GM18870 (cell line): Measurements from ENCODE around the gene BTBD19.
"Not testable (repeated sequence)": the region's sequence is repeated elsewhere in the genome, so short reads cannot be mapped to it uniquely, and the experiment has no call there.

Source experiments
- ATAC-seq: cut with Tn5 transposase; IDR thresholded peaks from one replicate; pipeline ENCODE4 v1.9.1; 2021; ENCODE audit warnings: moderate library complexity; ENCODE audit not compliant: unreplicated experiment

Gene BTBD19, protein sequence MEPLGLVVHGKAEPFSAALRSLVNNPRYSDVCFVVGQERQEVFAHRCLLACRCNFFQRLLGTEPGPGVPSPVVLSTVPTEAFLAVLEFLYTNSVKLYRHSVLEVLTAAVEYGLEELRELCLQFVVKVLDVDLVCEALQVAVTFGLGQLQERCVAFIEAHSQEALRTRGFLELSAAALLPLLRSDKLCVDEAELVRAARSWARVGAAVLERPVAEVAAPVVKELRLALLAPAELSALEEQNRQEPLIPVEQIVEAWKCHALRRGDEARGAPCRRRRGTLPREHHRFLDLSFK

DNA sequence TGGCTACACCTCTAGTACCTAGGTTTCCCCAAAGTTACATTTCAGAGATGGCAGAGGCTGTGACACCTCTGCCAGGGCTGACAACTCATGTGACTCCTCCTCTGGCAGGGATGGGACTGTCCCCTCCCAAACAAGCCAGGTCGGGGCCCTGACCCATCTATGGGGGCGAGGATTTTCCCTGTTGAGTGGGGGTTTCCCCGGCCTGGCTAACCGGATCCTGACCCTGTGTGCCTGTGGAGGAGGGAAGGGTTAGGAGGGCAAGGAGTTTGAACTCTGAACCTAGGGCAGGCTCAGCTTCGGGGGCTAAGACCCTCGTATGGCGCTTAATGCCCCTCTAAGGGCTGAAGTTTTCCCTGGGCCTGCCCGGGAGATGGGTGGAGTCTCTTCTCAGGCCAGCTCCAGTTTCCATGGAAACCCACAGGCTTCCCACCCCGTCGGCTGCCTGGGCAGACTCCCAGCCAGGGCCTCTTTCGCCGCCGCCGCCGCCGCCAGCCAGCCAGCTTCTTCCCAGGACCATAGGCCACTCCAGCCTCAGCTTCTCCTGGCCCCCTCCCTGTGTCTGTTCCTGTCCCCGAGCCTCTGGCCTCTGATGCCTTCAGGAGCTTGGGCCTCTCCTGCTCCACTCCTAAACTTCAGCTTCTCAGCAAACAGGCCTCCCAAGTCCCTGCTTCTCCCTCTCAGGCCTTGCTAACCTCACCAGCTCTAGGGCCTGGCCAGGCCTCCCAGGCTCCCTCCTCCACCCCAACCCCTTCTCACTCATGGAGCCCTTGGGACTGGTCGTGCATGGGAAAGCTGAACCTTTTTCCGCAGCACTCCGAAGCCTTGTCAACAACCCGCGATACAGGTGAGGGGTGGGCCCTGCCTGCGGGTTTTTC, at the start of gene BTBD19:
TSS of gene BTBD19 (plus strand) at position 461 of the 875 bp plus-strand sequence. CDS start at position 759, 298 bp downstream.
- peak; percentile 24 for ATAC-seq

DNA sequence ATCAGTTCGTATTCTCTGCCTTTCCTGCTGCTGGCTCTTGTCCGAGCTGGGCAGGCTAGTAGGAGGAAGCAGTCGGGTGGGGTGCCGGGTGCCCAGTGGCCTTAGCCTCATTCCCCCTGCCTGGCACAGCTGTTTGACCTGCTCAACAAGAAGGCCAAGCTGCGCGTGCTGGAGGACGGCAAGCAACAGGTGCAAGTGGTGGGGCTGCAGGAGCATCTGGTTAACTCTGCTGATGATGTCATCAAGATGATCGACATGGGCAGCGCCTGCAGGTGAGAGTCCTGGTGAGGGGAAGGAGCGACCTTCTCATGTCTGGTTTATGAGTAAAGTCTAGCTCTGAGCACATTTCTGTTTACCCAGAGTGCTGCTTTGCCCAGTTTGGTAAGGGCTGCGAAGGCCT, 49.2 kb upstream of the BTBD19 start:
- no peak for ATAC-seq

DNA sequence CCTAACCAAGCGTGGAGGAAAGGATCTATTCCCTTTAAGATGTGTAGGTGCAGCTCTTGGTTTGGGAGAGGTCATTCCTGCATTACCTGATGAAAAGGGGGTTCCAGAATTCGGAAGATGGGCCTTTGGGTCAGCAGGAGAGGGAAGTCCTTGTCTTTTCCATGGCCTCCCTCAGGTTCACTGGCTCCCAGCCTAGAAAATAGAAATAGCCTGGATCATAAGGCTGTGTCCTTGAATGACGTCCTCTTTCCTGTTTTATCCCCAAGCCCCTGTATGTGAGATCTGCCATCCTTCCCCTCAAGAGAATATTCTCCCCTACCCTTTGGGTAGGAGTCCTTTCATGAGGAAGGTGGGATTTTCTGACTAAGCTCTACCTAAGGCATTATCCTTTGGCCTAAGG, 47.4 kb upstream of the BTBD19 start:
- ATAC-seq: no peak

DNA sequence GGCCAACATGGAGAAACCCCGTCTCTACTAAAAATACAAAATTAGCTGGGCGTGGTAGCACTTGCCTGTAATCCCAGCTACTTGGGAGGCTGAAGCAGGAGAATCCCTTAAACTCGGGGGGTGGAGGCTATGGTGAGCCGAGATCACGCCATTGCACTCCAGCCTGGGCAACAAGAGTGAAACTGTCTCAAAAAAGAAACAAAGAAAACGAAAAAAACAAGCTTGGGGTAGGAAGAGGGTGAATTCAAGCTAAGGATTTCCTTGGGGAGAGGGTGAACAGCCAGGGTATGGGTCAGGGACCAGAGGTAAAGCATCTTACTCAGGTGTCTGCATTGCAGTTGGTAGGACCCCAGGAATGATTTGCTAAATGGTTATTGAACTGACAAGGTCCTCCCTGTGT, 41.9 kb upstream of the BTBD19 start:
- ATAC-seq: not testable (repeated sequence)

DNA sequence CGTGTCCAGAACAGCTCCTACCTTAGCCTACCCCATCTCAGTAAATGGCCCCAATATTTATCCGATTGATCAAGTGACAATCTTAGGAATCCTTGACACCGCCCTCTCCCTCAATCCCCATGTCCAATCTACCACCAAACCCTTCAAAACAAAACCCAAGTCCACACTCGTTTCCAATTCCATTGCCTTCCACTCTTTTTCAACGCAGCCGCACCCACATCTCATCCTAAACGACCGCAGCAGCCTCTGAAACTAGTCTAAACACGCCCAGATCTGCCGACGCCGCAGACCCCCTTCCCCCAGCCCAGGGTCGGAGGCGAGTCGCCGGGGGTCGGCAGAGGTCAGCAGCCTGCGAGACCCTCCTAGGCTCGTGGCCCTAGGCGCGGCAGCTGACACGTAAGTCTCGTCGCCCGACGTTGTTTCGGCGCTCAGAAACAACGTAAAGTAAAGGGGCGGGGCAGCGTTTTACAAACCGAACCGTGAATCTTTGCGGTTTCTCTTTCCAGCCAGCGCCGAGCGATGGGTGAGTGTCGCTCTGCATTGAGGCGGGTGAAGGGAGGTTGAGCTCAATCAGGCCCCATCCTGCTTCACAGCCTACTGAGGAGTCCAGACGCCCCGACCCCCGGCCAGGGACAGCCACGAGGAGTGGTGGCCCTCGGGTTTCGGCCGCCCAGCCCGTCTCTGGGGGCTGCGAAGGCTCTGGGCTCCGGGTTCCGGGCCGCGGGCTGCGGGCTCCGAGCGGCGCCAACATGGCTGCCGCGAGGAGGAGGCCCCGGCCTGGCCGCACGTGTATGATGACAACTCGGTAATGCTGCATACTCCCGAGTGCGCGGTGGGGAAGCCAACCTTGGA, 33.0 kb upstream of the BTBD19 start, which contains the start of gene RPS8:
TSS of gene RPS8 (plus strand) at position 463 of the 852 bp plus-strand sequence. CDS start at position 520, 57 bp downstream.
- ATAC-seq: peak; percentile 70

DNA sequence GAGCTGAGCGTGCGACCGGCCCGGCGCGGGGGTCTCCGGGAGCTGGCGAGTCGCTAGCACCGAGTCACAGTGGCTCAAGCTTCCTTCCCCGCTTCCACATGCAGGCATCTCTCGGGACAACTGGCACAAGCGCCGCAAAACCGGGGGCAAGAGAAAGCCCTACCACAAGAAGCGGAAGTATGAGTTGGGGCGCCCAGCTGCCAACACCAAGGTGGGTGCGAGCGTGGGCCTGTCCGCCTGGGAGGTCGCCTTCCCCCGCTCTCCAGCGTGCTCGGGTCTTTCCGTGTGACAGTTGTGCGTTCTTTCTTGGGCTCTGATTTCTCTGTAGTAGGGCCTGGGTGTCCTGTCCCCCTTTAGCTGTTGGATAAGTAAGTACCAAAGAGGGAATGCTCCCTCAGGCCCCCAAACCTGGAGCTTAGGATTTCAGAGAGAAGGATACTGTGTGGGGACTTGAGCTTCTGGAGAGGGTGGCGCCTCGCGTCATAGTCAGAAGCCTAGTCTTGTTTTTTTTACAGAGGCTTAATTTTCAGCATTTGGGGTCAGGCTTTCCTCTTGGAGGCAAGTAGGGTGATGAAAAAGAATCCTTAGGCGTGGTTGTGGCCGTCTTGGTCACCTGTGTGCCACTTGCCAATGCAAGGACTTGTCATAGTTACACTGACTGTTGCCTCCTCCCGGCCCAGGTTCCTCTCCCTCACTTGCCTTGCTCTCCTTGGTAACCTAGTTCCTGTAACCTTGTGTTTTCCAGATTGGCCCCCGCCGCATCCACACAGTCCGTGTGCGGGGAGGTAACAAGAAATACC, 32.2 kb upstream of the BTBD19 start:
- peak; percentile 20 for ATAC-seq

DNA sequence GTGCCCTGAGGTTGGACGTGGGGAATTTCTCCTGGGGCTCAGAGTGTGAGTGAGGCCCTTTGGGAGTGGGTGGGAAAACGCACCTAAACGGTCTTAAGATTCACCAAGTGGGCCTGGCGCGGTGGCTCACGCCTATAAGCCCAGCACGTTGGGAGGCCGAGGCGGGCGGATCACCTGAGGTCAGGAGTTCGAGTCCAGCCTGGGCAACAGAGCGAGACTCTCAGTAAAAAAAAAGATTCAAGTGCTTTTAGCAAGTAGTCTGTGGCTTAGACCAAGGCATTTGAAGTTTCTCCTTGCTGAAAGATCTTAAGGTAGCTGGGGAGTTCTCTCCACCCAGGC, 31.6 kb upstream of the BTBD19 start:
- ATAC-seq: no peak

DNA sequence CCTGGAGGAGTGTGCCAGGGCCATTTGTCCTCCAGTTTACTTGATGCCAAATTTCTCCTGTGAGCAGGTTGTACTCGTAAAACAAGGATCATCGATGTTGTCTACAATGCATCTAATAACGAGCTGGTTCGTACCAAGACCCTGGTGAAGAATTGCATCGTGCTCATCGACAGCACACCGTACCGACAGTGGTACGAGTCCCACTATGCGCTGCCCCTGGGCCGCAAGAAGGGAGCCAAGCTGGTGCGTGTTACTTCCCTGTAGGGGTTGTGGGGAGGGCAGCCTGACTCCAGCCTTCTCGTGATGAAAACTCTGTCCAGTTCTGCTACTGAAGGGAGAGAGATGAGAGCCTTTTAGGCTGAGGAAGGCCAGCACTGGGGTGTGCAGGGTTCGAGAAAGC, 30.8 kb upstream of the BTBD19 start:
- no peak for ATAC-seq

DNA sequence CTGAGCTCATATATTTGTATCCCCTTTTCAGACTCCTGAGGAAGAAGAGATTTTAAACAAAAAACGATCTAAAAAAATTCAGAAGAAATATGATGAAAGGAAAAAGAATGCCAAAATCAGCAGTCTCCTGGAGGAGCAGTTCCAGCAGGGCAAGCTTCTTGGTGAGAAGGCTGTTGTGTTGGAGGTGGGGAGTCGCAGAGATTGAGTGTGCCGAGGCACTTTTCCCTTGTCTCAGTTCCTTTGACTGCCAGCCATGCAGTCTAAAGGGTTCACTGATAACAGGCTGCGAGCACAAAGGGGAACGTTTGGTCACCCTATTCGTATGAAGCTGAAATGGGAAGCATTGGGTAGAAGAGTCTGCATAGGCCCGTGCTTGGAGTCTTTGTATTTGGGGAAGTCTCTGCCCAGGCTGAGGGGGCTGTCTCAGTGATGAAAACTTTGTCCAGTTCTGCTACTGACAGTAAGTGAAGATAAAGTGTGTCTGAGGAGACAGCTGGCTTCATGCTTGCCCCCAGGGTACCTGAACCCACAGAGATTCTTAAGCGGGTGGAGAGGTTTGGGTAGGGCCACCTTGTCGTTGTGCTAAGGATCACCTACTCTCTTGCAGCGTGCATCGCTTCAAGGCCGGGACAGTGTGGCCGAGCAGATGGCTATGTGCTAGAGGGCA, 30.2 kb upstream of the BTBD19 start:
- ATAC-seq: no peak

DNA sequence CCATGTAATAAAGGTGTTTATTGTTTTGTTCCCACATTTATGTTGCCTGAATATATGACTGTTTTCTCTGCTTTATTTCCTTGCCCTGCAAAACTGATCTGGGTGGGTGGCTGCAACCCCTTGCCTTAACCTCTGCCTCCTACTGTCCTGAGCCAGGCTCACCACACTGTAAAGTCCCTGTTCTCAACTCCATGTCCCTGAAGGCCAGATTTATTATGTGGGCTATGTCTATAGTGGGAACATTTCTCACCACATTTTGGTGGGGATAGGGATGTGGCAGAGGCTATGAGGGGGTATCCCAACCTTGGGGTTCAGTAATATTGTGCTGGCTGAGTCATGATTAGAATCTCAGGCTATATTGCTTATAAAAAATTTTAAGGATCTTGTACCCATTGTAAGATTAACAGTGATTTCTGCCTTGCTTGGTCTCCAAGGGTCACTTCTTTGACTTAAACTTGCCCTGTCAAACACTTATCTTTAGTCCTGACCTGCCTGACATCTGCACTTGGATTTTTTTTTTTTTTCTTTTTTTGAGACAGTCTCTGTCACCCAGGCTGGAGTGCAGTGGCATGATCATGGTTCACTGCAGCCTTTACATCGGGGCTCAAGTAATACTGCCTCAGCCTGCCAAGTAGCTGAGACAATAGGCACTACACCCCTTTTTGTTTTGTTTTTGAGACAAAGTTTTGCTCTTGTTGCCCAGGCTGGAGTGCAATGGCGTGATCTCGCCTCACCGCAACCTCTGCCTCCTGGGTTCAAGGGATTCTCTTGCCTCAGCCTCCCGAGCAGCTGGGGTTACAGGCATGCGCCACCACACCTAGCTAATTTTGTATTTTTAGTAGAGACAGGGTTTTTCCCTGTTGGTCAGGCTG, 29.4 kb upstream of the BTBD19 start:
- no peak for ATAC-seq

DNA sequence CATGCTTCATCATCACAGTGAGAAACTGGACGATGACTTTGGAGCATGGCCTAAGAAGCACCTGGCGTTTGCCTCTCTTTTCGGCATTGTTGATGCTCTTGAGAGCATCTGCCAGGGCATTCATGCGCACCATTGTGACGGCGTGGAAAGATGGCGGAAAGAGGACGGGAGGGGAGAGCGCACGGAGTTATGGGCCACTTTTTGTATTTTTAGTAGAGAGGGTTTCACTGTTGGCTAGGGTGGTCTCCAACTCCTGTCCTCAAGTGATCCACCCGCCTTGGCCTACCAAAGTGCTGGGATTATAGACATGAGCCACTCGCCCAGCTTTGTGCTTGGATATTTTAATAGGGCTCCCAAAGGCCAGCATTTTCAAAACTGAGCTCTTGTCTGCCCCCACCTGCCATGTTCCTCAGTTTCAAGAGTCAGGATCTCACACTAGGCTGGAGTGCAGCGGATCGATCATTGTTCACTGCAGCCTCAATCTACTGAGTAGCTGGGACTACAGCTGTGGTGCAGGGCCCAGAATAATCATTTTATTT, 27.7 kb upstream of the BTBD19 start:
- ATAC-seq: no peak

DNA sequence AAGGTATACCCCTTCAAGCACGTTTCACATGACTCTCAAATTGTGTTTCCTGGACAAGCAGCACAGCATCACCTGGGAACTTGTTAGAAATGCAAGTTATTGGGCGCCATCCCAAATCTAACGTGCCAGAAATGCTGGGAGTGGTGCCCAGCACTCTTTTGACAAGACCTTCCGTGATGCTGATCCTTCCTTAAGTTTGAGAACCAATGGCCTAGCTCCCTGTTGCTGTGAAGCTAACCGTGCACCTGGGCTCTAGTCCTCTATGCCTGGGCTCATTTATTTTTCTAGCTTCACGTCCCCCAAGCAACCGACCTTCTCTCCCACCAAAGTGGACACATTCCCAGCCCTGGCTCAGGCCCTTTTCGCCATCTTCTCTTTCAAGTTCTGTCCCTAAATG, 24.6 kb upstream of the BTBD19 start:
- no peak for ATAC-seq

DNA sequence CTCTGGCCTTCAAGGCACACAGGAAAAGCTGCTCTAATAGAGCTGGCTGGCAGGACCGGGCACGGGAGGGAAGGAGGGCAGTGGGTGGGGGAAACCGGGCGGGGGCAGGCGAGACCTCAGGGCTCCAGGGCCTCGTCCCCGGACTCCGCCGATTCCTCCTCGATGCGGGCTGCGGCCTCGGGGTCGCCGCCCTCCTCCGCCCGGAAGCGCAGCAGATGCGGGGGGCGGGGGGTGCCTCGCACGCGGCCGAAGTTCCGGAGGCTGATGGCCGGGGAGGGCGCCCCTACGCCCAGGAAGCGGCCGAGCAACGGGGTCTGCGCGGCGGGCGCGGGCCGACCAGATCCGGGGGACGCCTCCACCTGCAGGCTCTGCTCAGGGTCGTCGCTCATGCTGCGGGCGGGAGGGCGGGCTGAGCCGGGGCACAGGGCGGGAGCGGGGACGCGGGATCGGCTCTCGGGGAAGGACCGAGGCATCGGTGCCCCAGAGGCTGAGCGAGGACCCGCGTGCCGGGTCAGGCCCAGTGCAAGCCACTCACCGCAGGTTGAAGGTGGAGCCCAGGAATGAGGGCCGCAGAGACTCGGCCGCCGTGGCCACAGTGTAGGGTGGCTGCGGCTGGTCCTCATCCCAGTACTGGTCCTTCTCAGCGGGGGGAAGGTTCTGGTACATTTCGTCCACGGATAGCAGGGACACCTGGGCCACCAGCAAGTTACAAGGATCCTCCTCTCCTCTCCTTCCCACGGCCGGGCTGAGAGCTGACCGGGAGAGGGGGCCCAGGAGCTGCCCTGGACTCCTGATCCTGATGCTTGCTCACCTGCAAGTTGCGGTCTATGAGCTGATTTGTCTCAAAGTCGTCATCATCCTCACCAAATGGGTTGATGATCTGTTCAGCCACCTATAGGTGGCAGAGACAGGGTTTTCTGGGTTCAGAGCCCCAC, 24.0 kb upstream of the BTBD19 start:
- no peak for ATAC-seq

DNA sequence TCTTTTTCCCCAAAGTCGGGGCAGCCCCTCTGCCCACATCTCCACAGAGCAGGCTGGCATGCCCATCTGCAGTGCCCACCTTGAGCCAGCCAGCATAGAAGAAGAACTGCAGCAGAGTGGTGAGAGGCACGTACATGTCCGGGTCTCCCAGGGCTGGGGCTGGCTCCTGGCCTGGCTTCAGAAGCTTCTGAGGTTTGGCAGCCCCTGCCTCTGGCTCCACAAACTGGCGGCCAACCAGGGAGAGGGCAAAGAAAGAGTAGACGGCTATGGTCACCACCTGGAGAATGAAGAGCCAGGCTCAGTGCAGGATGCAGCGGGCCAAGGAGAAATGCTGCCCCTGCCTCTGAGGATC, 23.3 kb upstream of the BTBD19 start:
- ATAC-seq: no peak

DNA sequence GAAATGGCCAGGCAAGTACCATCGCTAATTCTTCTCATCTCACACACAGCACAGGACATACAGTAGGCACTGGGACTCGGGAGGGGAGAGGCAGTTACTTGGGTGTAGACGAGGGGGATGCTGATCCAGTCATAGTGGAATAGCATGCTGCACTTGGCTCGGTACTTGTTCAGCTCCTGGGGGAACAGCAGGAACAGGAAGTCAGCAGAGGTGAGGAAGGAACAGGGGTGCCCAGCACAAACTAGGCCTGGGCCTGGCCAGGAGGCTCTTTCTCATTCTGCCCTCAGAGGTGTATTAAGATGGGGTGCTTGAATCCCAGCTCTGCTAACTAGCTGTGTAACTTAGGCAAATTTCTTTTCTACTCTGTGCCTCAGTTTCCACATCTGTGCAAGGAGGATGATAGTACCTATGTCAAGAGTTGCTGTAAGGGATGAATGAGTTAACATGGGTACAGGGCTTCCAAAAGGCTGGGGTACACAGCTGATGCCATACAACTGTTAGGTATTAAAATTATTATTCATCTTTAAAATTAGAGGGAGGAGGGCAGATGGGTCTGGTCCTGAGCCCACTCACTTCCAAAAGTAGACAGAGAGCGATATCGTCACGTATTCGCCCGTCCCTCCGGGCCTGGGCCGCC, 22.7 kb upstream of the BTBD19 start:
- no peak for ATAC-seq

DNA sequence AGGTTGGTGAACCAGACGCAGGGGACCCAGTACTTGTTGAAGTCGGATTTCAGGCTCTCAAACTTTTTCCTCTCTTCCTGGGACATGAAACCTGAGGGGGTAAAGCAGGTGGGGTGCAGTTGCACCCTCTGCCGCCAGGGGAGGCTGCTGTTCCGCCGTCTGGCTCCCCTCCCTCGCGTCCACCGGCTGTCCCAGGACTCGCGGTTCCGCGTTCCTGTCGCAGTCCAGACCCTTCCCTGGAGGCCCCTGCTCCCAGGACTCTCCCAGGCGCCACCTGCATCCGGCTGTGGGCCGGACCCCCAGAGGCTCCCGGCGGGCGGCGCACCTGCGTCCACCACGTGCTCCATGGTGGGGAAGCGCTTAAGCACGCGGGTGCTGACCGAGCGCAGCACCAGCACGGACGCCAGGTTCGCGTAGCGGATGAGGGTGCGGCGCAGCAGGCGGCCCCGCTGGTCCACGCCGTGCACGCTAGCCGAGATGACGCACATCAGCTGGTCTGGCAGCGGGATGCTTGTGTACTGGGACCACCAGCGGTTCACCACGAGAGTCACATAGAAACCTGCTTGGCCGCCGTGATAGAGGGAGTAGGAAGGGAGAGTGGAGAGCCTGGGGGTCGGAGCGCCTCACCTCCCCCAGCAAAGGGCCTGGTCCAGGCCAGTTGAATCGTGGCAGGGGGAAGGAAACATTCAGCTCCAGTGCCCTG, 22.0 kb upstream of the BTBD19 start:
- ATAC-seq: no peak
